Measurements from ENCODE around the gene NRAP. TPM values are rescaled to one million over a fixed set of nuclear protein-coding genes. Genes with fewer than 3 reads are reported as not detected.

The NRAP gene
- polyA plus RNA-seq, 3 donors, result not detected

DNA sequence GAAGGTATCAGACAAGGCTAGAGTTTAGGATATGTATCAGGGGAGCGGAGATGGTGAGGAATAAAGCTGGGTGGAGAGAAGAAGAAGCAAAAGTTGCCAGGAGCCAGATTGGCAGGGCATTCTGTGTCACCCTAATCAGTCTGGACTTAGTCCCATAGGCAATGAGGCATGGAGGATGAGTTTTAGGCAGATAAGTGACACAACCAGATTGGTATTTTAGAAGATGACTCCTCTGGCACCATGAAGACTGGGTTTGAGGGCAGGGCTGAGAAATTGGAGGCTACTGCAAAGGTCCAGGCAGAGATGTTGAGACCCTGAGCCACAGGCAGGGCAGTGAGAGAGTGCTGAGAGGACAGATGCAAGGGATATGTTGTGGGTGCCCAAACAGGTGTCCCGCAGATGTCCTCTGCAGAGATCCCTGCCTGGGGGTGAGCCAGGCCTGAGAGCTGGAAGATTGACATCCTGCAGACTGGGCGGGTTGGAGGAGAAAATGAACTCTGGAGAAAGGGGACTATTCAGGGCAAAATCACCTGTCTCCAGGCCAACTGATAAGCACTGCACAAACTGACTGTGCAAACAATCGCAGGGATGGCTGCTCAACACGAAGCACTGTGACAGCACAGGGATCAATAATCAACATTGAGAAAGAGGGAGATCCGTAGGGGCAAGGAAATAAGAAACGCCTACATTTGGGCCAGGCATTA, 122.8 kb downstream of the NRAP start:
- TF ChIP-seq CTCF (IDR thresholded peaks at IDR 0.05), result no peak
- peaks cover 7% of the 10 kb centered on the region for H3K4me1 Mint-ChIP-seq
- H3K4me2 ChIP-seq (replicated peaks; ENCODE audit: extremely low read depth, low read length, poor library complexity, severe bottlenecking), result no peak overlapping the region
- DNase-seq, result no peak
- intact Hi-C loops (cut with micrococcal nuclease), result no loop called here
- no peaks in the 10 kb centered on the region for H3K4me1 ChIP-seq (ENCODE audit: control insufficient read depth in 1 of 2, insufficient read depth in 2 of 2, low read length in 2 of 2)
- no peaks in the 10 kb centered on the region for H3K9me3 ChIP-seq (replicated peaks in 1 of 2; ENCODE audit: control insufficient read depth in 1 of 2, insufficient read depth in 1 of 2, low read length in 2 of 2)
- H3K4me3 Mint-ChIP-seq, result no peak overlapping the region
- no peaks in the 10 kb centered on the region for H3K79me2 ChIP-seq (ENCODE audit: insufficient read depth, low read length)
- no peaks in the 10 kb centered on the region for H4K20me1 ChIP-seq (ENCODE audit: insufficient read depth, low read length)
- no peaks in the 10 kb centered on the region for H3K36me3 Mint-ChIP-seq
- H2AFZ ChIP-seq (ENCODE audit: insufficient read depth, low read depth, low read length, poor library complexity, severe bottlenecking), result no peak overlapping the region
- H3K27me3 Mint-ChIP-seq (ENCODE audit: low read depth in 3 of 3), result peaks cover 0 to 7% (median 2%) of the 10 kb centered on the region in 3 donors
- H3K36me3 ChIP-seq (replicated peaks in 1 of 2; ENCODE audit: control insufficient read depth in 1 of 2, insufficient read depth in 2 of 2, low read length in 2 of 2), result no peaks in the 10 kb centered on the region
- no peak overlapping the region for H3K4me3 ChIP-seq (replicated peaks in 1 of 3; ENCODE audit: low read depth in 2 of 3, low read length in 3 of 3)
- no peaks in the 10 kb centered on the region for H3K27me3 ChIP-seq (ENCODE audit: control insufficient read depth in 2 of 2, insufficient read depth in 2 of 2, low read length in 2 of 2)
- no peak overlapping the region for H3K27ac Mint-ChIP-seq
- no peak overlapping the region for H3K27ac ChIP-seq (ENCODE audit: low read depth in 1 of 2, low read length in 2 of 2)
- no peak overlapping the region for H3K9ac ChIP-seq (ENCODE audit: insufficient read depth, low read length, poor library complexity, severe bottlenecking)
- H3K9me3 Mint-ChIP-seq, result no peaks in the 10 kb centered on the region
- WGBS (ENCODE audit: insufficient coverage), result 92% methylated on average over 4 of the region's 7 CpGs

- Histone ChIP-seq H3K4me1 (ENCODE audit: control insufficient read depth in 1 of 2, insufficient read depth in 2 of 2, low read length in 2 of 2) (no peaks in the 10 kb centered on the region), H3K4me3 (replicated peaks in 1 of 3; ENCODE audit: low read depth in 2 of 3, low read length in 3 of 3) (no peak overlapping the region), H3K9me3 (replicated peaks in 1 of 2; ENCODE audit: control insufficient read depth in 1 of 2, insufficient read depth in 1 of 2, low read length in 2 of 2) (no peaks in the 10 kb centered on the region), H3K27me3 (ENCODE audit: control insufficient read depth in 2 of 2, insufficient read depth in 2 of 2, low read length in 2 of 2) (peaks cover 0 to under 1% of the 10 kb centered on the region in 2 donors), H3K27ac (ENCODE audit: low read depth in 1 of 2, low read length in 2 of 2) (no peak overlapping the region), H3K79me2 (ENCODE audit: insufficient read depth, low read length) (no peaks in the 10 kb centered on the region), H4K20me1 (ENCODE audit: insufficient read depth, low read length) (no peaks in the 10 kb centered on the region), H3K36me3 (replicated peaks in 1 of 2; ENCODE audit: control insufficient read depth in 1 of 2, insufficient read depth in 2 of 2, low read length in 2 of 2) (no peaks in the 10 kb centered on the region), H3K9ac (ENCODE audit: insufficient read depth, low read length, poor library complexity, severe bottlenecking) (no peak overlapping the region), H3K4me2 (replicated peaks; ENCODE audit: extremely low read depth, low read length, poor library complexity, severe bottlenecking) (no peak overlapping the region), H2AFZ (ENCODE audit: insufficient read depth, low read depth, low read length, poor library complexity, severe bottlenecking) (no peak overlapping the region)
- DNase-seq, result no peak
- Mint-ChIP-seq H3K4me3 (no peak overlapping the region), H3K27ac (no peak overlapping the region), H3K9me3 (peaks cover 0 to 3% (median 0%) of the 10 kb centered on the region in 7 donors), H3K27me3 (ENCODE audit: low read depth in 3 of 3) (peaks cover 0 to 3% (median 2%) of the 10 kb centered on the region in 3 donors), H3K4me1 (peaks cover 7% of the 10 kb centered on the region), H3K36me3 (no peaks in the 10 kb centered on the region)
- 84% methylated on average over 6 of the region's 7 CpGs for WGBS (ENCODE audit: insufficient coverage)
- intact Hi-C loops (cut with micrococcal nuclease), result no loop called here
- TF ChIP-seq CTCF (IDR thresholded peaks at IDR 0.05), result no peak
These were observed 124.1 kb downstream of the NRAP start for GRCh38 chr10:113539789-113540188.

Other genes with a start within 250 kb of the NRAP start
- gene HABP2, start 111.0 kb downstream of the NRAP start, polyA plus RNA-seq, result not detected
- 10 to 100 TPM in 2 of 3 donors, 1 to 10 TPM in 1; 9.9 to 26.1 (median 16.0) TPM for gene CASP7, start 15.9 kb upstream of the NRAP start, polyA plus RNA-seq
- gene PLEKHS1, start 87.6 kb upstream of the NRAP start, polyA plus RNA-seq, result under 1 TPM in 1 of 3 donors, not detected in 2; 0.08 TPM
- gene DCLRE1A, start 190.0 kb upstream of the NRAP start, polyA plus RNA-seq, result 1 to 10 TPM in 2 of 3 donors, under 1 TPM in 1; 1.00 to 1.3 (median 1.3) TPM
- 1 to 10 TPM; 2.8 to 6.9 (median 5.3) TPM for gene NHLRC2, start 190.6 kb upstream of the NRAP start, polyA plus RNA-seq